ENCODE results near the gene SNX18. TPM values are rescaled to one million over a fixed set of nuclear protein-coding genes. Genes with fewer than 3 reads are reported as not detected.

Gene SNX18
- polyA plus RNA-seq, 1 of the 3 experiments (the other 2 are of a cell fraction): 4.6 TPM

DNA sequence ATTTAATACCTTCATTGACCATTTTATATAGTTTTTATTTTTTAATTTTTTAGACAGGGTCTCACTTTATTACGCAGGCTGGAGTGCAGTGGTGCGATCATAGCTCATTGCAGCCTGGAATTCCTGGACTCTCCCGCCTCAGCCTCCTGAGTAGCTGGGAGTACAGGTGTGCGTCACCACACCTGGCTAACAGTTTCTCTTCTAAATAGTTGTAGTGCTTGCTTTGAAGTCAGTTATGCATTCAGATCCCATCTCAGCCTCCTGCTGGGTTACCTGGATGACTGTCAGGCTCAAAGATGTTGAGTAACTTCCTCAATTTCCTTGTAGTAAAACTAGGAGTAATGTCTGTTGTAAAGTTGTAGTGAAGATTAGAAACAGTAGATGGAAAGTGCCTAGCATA is 21.4 kb downstream of the SNX18 start:
- TF ChIP-seq GATA2 (CRISPR knock-in tag; IDR thresholded peaks at IDR 0.05) (no peak), NRF1 (IDR thresholded peaks at IDR 0.05; ENCODE audit: low read depth, low read length) (no peak), RFX5 (IDR thresholded peaks at IDR 0.05; ENCODE audit: low read length) (no peak), JUND (IDR thresholded peaks at IDR 0.05) (no peak)
- TF ChIP-seq, protein P1, sequence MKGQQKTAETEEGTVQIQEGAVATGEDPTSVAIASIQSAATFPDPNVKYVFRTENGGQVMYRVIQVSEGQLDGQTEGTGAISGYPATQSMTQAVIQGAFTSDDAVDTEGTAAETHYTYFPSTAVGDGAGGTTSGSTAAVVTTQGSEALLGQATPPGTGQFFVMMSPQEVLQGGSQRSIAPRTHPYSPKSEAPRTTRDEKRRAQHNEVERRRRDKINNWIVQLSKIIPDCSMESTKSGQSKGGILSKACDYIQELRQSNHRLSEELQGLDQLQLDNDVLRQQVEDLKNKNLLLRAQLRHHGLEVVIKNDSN (IDR thresholded peaks at IDR 0.05; ENCODE audit: borderline replicate concordance, low read depth): no peak
- TF ChIP-seq, protein P2, sequence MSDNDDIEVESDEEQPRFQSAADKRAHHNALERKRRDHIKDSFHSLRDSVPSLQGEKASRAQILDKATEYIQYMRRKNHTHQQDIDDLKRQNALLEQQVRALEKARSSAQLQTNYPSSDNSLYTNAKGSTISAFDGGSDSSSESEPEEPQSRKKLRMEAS (IDR thresholded peaks at IDR 0.05; ENCODE audit: low read depth): no peak
- ChIA-PET CTCF (no interaction called here), POLR2A (no interaction called here)
- H3K79me2 ChIP-seq (ENCODE audit: insufficient read depth): 0 out of 2 replicates have a peak, but pooled peaks cover 3% of the 10 kb centered on the region
- DNase-seq: no peak
- H4K20me1 ChIP-seq (ENCODE audit: insufficient read depth): no peaks in the 10 kb centered on the region
- H3K36me3 ChIP-seq (replicated peaks in 1 of 2; ENCODE audit: control insufficient read depth in 1 of 2, insufficient read depth in 2 of 2, low read length in 1 of 2): peaks cover 0 to 4% of the 10 kb centered on the region in 2 experiments
- H3K27me3 ChIP-seq (ENCODE audit: insufficient read depth): no peaks in the 10 kb centered on the region
- WGBS (ENCODE audit: low lambda C conversion rate): 96% methylated on average over 4 of the region's 4 CpGs
- H3K9ac ChIP-seq: no peak overlapping the region
- H3K9me2 ChIP-seq: no peaks in the 10 kb centered on the region
- H2AFZ ChIP-seq (ENCODE audit: low read depth): no peak overlapping the region
- no peak overlapping the region for H3K4me3 ChIP-seq (ENCODE audit: low read depth in 2 of 2, low read length in 1 of 2)
- no peaks in the 10 kb centered on the region for H3F3A ChIP-seq (replicated peaks; ENCODE audit: insufficient read depth)
- no peak overlapping the region for H3K4me2 ChIP-seq
- no peak overlapping the region for H3K27ac ChIP-seq (ENCODE audit: low read depth in 2 of 2, low read length in 1 of 2)
- no peaks in the 10 kb centered on the region for H3K9me3 ChIP-seq
- peaks cover 0 to 3% of the 10 kb centered on the region in 2 experiments; a peak in 1 of 4 replicates for H3K4me1 ChIP-seq (ENCODE audit: control insufficient read depth in 1 of 2, insufficient read depth in 2 of 2, low read depth in 1 of 2, low read length in 1 of 2)

DNA sequence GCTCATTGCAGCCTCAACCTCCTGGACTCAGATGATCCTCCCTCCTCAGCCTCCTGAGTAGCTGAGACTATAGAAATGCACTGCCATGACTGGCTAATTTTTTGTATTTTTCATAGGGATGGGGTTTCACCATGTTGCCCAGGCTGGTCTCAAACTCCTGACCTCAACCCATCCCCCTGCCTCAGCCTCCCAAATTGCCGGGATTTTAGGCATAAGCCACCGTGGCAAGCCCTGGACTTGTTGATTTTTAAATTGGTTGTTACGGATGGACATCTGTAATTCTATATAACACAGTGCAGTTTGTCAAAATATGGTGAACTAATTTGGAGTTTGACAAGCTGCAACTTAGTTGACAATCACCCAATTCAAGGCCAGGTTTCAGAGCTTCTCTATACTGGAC is 22.7 kb downstream of the SNX18 start:
- H3F3A ChIP-seq (replicated peaks; ENCODE audit: insufficient read depth): no peaks in the 10 kb centered on the region
- H3K27ac ChIP-seq (ENCODE audit: low read depth in 2 of 2, low read length in 1 of 2): no peak overlapping the region
- 0 out of 2 replicates have a peak, but pooled peaks cover 3% of the 10 kb centered on the region for H3K79me2 ChIP-seq (ENCODE audit: insufficient read depth)
- WGBS (ENCODE audit: low lambda C conversion rate): 96% methylated on average over 3 of the region's 3 CpGs
- peaks cover 4% of the 10 kb centered on the region in 2 experiments for H3K36me3 ChIP-seq (replicated peaks in 1 of 2; ENCODE audit: control insufficient read depth in 1 of 2, insufficient read depth in 2 of 2, low read length in 1 of 2)
- no peaks in the 10 kb centered on the region for H3K9me3 ChIP-seq
- CTCF ChIA-PET: interaction anchor here (1.4 kb wide), 1 partner anchor 16 kb away, joined by 3 read pairs; no protein-coding TSS in a partner anchor
- POLR2A ChIA-PET: interaction anchor here (0.9 kb wide), 1 partner anchor 15 kb away, joined by 3 read pairs; no protein-coding TSS in a partner anchor
- H3K4me1 ChIP-seq (ENCODE audit: control insufficient read depth in 1 of 2, insufficient read depth in 2 of 2, low read depth in 1 of 2, low read length in 1 of 2): peaks cover 0 to 3% of the 10 kb centered on the region in 2 experiments; a peak in 2 of 4 replicates
- H3K4me3 ChIP-seq (ENCODE audit: low read depth in 2 of 2, low read length in 1 of 2): no peak overlapping the region
- no peaks in the 10 kb centered on the region for H3K9me2 ChIP-seq
- H3K9ac ChIP-seq: no peak overlapping the region
- no peak overlapping the region for H3K4me2 ChIP-seq
- H3K27me3 ChIP-seq (ENCODE audit: insufficient read depth): no peaks in the 10 kb centered on the region
- H4K20me1 ChIP-seq (ENCODE audit: insufficient read depth): no peaks in the 10 kb centered on the region
- TF ChIP-seq SMC3 (IDR thresholded peaks at IDR 0.05; ENCODE audit: low read depth, low read length) (no peak), MEF2A (IDR thresholded peaks at IDR 0.05; ENCODE audit: borderline replicate concordance, low read depth) (no peak), MXI1 (IDR thresholded peaks at IDR 0.05; ENCODE audit: low read depth, low read length) (no peak), NFIC (IDR thresholded peaks at IDR 0.05; ENCODE audit: borderline replicate concordance) (no peak), SIN3A (IDR thresholded peaks at IDR 0.05; ENCODE audit: borderline replicate concordance, low read depth, low read length) (no peak), RCOR1 (IDR thresholded peaks at IDR 0.05; ENCODE audit: low read length) (no peak), ELF1 (IDR thresholded peaks at IDR 0.05) (no peak), RFX5 (IDR thresholded peaks at IDR 0.05; ENCODE audit: low read length) (no peak), RXRA (IDR thresholded peaks at IDR 0.05; ENCODE audit: borderline replicate concordance, low read depth) (no peak), GATA2 (CRISPR knock-in tag; IDR thresholded peaks at IDR 0.05) (no peak), RAD21 (IDR thresholded peaks at IDR 0.05; ENCODE audit: low read length) (no peak), EP300 (IDR thresholded peaks at IDR 0.05; ENCODE audit: borderline replicate concordance in 1 of 2, low read depth in 1 of 2, low read length in 1 of 2) (no peak), TCF12 (IDR thresholded peaks at IDR 0.05) (no peak)
- TF ChIP-seq, protein P3, sequence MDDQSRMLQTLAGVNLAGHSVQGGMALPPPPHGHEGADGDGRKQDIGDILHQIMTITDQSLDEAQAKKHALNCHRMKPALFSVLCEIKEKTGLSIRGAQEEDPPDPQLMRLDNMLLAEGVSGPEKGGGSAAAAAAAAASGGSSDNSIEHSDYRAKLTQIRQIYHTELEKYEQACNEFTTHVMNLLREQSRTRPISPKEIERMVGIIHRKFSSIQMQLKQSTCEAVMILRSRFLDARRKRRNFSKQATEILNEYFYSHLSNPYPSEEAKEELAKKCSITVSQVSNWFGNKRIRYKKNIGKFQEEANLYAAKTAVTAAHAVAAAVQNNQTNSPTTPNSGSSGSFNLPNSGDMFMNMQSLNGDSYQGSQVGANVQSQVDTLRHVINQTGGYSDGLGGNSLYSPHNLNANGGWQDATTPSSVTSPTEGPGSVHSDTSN (IDR thresholded peaks at IDR 0.05): no peak
- TF ChIP-seq, protein P4, sequence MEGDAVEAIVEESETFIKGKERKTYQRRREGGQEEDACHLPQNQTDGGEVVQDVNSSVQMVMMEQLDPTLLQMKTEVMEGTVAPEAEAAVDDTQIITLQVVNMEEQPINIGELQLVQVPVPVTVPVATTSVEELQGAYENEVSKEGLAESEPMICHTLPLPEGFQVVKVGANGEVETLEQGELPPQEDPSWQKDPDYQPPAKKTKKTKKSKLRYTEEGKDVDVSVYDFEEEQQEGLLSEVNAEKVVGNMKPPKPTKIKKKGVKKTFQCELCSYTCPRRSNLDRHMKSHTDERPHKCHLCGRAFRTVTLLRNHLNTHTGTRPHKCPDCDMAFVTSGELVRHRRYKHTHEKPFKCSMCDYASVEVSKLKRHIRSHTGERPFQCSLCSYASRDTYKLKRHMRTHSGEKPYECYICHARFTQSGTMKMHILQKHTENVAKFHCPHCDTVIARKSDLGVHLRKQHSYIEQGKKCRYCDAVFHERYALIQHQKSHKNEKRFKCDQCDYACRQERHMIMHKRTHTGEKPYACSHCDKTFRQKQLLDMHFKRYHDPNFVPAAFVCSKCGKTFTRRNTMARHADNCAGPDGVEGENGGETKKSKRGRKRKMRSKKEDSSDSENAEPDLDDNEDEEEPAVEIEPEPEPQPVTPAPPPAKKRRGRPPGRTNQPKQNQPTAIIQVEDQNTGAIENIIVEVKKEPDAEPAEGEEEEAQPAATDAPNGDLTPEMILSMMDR (IDR thresholded peaks at IDR 0.05): no peak
- TF ChIP-seq, protein P1 (IDR thresholded peaks at IDR 0.05; ENCODE audit: borderline replicate concordance, low read depth): no peak
- no peak overlapping the region for H2AFZ ChIP-seq (ENCODE audit: low read depth)
- DNase-seq: no peak
